NT2/D1 (cell line): Measurements from ENCODE around the gene RXFP1.

Experiments used
- YY1 ChIP-seq: IDR thresholded peaks from 2 replicates; pipeline ENCODE4 v1.6.1; 2011; ENCODE audit not compliant: insufficient read length, insufficient read depth
- ZNF274 ChIP-seq: IDR thresholded peaks from 2 replicates; pipeline ENCODE4 v1.6.1; 2011; ENCODE audit warnings: mild to moderate bottlenecking, low read depth, low read length

- TF ChIP-seq ZNF274 (no peak), YY1 (no peak)
These were observed 145.2 kb downstream of the RXFP1 start for GRCh38 chr4:158666892-158667291.
